ENCODE measurements around the gene TRMT61B.

Gene TRMT61B

GRCh38 chr2:28870146-28870891 is at the start of gene TRMT61B:
TSS of gene TRMT61B (minus strand) at chr2:28870309. CDS start at chr2:28870277, 32 bp downstream.
- DNase-seq: peak; percentile 78

- no peak for DNase-seq
These were observed 45.8 kb upstream of the TRMT61B start for GRCh38 chr2:28915939-28916338.

GRCh38 chr2:28909655-28910353 is 39.7 kb upstream of the TRMT61B start:
- DNase-seq: no peak

GRCh38 chr2:28908172-28908571 is 38.1 kb upstream of the TRMT61B start:
- DNase-seq: no peak

GRCh38 chr2:28906821-28907220 is 36.7 kb upstream of the TRMT61B start:
- DNase-seq: no peak

GRCh38 chr2:28906376-28906775 is 36.3 kb upstream of the TRMT61B start:
- DNase-seq: no peak

- no peak for DNase-seq
These were observed 35.4 kb upstream of the TRMT61B start for GRCh38 chr2:28905533-28905932.

GRCh38 chr2:28904802-28905457 is 34.8 kb upstream of the TRMT61B start:
- no peak for DNase-seq

- DNase-seq: no peak
These were observed 34.2 kb upstream of the TRMT61B start for GRCh38 chr2:28904295-28904694.

GRCh38 chr2:28902584-28902983 is 32.5 kb upstream of the TRMT61B start:
- DNase-seq: no peak

- DNase-seq: no peak
These were observed 31.7 kb upstream of the TRMT61B start for GRCh38 chr2:28901841-28902240.

GRCh38 chr2:28901202-28901601 is 31.1 kb upstream of the TRMT61B start:
- DNase-seq: no peak

- no peak for DNase-seq
These were observed 27.9 kb upstream of the TRMT61B start for GRCh38 chr2:28898048-28898447.

GRCh38 chr2:28896906-28897305 is 26.8 kb upstream of the TRMT61B start:
- DNase-seq: no peak

- DNase-seq: no peak
These were observed 25.2 kb upstream of the TRMT61B start for GRCh38 chr2:28895189-28895893.

- peak; percentile 95 for DNase-seq
These were observed 24.5 kb upstream of the TRMT61B start, which contains the start of gene WDR43 for GRCh38 chr2:28894470-28895188. TSS of gene WDR43 (plus strand) at chr2:28894667. CDS start at chr2:28894699, 32 bp downstream.

- no peak for DNase-seq
These were observed 23.4 kb upstream of the TRMT61B start for GRCh38 chr2:28893488-28893887.

- DNase-seq: no peak
These were observed 10.1 kb upstream of the TRMT61B start for GRCh38 chr2:28880193-28880592.

GRCh38 chr2:28871620-28872019 is 1.5 kb upstream of the TRMT61B start:
- DNase-seq: no peak

- no peak for DNase-seq
These were observed 489 bp downstream of the TRMT61B start for GRCh38 chr2:28869494-28870145.

- DNase-seq: no peak
These were observed 1.5 kb downstream of the TRMT61B start for GRCh38 chr2:28868611-28869010.

- no peak for DNase-seq
These were observed 14.1 kb downstream of the TRMT61B start for GRCh38 chr2:28855977-28856376.

All from SHP77 treated with DMSO at 0.1 percent for 48 hours (cell line).